Stimulated activated CD8-positive, alpha-beta memory T cell treated with anti-CD3 and anti-CD28 coated beads, Interleukin-7, amount 100 ng/mL, for 48 hours (primary cell): ENCODE measurements around the gene CPSF4L.
"Not testable (repeated sequence)": the region's sequence is repeated elsewhere in the genome, so short reads cannot be mapped to it uniquely, and the experiment has no call there.

Source experiments
- DNase-seq, 2 donors: peaks; one replicate each; pipeline ENCODE4 v3.0.0-alpha.2; 2020; ENCODE audit warnings: low read depth in 1 of 2; ENCODE audit errors: extremely low read depth in 1 of 2

Gene CPSF4L

GRCh38 chr17:73261617-73261951 lies at the start of gene CPSF4L:
Gene CPSF4L, minus strand, starts transcription at chr17:73261880. Its CDS starts 62 bp downstream, at chr17:73261818.
- DNase-seq = no peak

DNA sequence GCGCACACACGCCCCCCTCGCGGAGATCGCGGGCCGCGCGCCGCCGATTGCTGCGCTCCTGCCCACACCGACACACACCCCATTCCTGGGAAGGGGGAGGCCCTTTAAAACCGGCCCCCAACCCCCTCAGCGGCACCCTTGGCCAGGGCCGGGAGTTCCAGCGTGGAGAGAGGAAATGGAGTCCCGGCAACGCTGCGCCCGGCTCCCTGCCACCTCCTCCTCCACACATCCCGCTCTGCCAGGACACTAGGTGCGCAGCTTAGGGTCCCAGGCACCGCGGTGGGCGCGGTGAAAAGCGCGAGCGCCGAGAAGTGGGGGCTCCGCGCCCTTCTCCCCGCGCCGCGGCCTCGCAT lies 49.7 kb upstream of the CPSF4L start:
- no peak for DNase-seq

- no peak for DNase-seq
Measured at GRCh38 chr17:73309727-73310596, 48.3 kb upstream of the CPSF4L start.

DNA sequence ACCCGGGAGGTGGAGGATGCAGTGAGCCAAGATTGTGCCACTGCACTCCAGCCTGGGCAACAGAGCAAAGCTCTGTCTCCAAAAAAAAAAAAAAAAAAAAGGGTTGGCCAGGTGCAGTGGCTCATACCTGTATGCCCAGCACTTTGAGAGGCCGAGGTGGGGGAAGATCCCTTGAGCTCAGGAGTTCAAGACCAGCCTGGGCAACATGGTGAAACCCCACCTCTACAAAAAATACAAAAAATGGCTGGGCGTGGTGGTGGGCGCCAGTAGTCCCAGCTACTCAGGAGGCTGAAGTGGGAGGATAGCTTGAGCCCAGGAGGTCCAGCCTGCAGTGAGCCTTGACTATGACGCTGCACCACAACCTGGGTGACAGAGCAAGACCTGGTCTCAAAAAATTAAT lies 47.3 kb upstream of the CPSF4L start:
- DNase-seq = not testable (repeated sequence)

- no peak for DNase-seq
Measured at GRCh38 chr17:73308017-73308823, 46.5 kb upstream of the CPSF4L start.

- no peak for DNase-seq
Measured at GRCh38 chr17:73307130-73307529, 45.5 kb upstream of the CPSF4L start.

DNA sequence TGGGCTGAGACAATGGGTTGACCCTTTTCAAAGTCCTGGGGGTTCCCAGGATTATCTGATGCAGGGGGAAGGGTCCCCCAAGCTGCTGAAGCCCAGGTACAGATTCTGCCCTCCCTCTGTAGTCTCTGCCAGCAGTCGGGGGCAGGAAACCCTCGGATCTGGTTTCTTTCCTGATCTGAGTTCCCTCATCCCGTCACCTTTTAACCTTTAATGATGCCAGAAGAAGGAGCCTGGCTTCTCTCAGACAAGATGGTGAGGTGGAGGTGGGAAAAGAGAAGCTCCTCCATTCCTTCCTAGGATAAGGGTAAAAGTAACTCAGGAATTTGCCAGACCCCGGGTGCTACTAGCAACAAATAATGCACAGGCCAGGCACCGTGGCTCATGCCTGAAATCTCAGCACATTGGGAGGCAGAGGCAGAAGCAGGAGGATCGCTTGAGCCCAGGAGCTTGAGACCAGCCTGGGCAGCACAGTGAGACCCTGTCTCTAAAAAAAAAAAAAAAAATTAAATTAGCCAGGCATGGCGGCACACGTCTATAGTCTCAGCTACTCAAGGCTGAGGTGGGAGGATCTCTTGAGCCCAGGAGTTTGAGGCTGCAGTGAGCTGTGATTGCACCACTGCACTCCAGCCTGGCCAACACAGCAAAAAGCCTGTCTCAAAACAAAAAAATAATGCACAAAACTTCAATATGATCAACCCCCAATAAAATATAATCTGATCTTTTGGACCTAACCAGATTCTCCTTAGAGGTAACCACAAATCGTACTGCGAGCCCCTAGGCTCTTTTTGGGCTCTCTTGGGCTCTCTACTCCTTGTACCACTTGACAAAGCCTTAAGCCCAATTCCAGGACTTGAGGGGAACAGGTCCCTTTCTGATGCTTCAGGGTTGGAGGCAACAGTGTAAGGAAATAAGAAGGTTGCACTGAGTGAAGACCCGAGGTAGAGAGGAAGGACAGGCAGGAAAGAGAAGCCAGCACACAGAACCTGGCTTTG lies 44.5 kb upstream of the CPSF4L start:
- DNase-seq = no peak

- no peak for DNase-seq
Measured at GRCh38 chr17:73304971-73305812, 43.5 kb upstream of the CPSF4L start.

DNA sequence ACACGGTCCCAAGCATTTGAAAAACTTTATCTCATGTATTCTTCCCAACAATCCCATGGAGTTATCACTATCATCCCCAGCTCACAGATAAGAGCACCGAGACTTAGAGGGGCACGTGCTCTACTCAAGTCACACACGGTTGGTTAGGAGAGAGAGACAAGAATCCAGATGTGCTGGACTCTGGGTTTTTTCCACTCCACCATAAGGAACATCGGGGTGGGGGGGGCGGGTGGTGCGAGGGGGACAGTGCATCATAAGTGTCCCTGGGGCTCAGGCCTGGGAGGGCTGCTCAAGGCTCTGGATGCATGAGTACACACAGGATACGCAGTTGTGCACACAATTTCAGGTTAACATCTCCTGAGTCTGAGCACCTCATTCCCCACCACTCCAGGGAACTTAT lies 42.8 kb upstream of the CPSF4L start:
- DNase-seq = no peak

DNA sequence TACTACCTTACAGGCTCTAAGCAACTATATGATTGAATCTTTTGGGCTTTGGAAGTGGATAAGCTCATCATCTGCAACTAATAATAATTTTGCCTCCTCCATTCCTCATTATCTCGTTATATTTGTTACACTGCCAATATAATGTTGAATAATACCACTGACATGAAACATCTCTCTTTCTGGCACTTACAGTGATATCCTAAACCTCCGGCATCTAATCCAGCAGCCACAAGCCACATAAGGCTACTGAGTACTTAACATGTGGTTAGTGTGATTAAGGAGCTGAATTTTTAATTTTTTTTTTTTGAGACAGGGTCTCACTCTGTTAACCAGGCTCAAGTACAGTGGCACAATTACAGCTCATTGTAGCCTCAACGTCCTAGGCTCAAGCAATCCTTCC lies 40.5 kb upstream of the CPSF4L start:
- DNase-seq = no peak

DNA sequence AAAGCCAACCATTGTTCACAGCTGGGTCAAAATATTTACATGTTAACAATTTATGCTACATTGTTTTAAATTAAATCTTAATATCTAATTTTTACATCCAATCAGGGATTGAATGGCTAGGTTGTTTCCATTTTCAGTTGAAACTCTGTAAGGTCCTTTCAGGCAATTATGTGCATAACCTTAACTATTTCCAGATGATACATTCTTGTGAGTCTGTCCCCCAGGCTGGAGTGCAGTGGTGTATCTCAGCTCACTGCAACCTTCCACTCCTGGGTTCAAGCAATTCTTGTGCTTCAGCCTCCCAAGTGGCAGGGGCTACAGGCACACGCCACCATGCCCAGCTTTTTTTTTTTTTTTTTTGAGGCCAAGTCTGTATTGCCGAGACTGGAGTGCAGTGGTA lies 39.7 kb upstream of the CPSF4L start:
- no peak for DNase-seq

DNA sequence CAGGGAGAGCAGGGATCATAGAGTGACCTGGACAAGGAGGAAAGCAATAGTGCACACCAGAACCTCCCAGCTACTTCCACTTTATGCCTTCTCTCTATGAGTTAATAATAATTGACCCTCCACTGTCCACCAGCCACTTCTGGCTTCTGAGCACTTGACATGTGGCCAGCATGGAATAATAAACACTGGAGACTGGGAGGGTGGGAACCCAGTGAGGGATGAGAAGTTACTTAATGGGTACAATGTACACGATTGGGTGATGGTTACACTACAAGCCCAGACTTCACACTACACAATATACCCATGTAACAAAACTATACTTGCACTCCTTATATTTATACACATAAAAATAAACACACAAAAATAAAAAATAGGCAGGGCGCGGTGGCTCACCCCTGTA lies 38.7 kb upstream of the CPSF4L start:
- DNase-seq = no peak

DNA sequence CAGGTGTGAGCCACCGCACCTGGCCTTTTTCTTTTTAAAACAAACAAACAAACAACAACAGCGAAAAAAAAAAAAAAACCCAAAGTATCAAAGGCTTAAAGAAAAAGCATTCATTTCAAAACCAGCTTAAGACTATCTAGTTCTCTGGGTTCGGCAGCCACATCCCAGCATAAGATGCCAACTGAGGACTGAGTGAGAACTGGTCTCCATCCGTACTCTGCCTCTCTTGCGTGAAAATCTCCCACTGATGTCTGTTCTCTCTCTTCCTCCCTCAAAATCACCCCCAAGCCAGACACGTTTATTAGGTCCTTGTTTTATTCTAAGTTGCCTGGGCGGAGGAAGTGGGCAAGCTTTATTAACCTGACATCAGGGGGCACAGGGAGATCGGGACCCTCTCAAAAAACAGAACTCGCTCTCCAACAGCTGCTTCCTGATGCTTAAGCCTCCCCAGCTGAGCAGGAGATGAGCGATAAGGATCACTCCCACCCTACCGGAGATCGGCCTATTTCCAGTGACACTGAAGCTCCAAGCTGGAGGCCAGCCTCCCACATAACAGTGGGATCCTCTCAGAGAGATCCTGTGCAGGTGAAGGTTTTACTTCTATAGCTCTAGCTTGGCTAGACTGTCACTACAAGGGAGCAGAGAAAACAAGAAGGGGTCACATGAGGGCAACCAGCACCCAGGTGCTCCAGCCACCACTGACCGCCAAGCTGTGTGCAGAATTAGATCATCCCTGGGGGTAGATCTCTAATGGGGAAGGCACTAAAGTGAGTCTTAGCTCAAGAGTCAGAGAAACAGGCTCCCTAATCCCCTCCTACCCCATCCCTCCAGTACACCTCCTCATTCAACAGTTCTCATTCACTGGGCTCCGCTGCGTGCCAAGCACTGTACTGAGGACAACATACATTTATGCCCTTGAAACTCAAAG lies 36.5 kb upstream of the CPSF4L start:
- DNase-seq = no peak

- DNase-seq = no peak
Measured at GRCh38 chr17:73293480-73293911, 31.8 kb upstream of the CPSF4L start.

- no peak for DNase-seq
Measured at GRCh38 chr17:73293031-73293430, 31.4 kb upstream of the CPSF4L start.

DNA sequence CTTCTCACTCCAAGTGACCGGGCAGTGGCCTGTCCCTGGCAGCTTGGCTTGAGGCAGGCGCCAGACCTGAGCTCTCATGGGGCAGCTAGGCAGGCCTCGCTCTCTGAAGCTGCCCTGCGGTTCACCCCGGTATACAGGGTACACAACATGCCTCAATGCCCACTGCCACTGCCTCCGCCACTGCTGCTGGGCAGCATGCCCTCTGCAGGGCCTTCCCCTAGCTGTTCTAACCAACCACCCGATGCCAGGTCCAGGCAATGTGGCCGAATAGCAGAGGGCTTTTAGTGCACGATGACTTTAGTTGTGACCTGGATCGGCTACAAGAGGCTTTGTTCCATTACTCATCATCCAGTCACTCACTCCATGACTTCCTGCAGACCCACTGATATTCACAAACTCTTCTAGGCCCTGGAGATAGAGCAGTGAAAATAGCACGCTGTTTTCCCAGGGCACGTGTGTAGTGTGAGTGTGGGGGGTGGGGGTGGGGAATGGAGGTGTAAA lies 30.4 kb upstream of the CPSF4L start:
- DNase-seq = no peak

- DNase-seq = no peak
Measured at GRCh38 chr17:73291260-73291801, 29.7 kb upstream of the CPSF4L start.

DNA sequence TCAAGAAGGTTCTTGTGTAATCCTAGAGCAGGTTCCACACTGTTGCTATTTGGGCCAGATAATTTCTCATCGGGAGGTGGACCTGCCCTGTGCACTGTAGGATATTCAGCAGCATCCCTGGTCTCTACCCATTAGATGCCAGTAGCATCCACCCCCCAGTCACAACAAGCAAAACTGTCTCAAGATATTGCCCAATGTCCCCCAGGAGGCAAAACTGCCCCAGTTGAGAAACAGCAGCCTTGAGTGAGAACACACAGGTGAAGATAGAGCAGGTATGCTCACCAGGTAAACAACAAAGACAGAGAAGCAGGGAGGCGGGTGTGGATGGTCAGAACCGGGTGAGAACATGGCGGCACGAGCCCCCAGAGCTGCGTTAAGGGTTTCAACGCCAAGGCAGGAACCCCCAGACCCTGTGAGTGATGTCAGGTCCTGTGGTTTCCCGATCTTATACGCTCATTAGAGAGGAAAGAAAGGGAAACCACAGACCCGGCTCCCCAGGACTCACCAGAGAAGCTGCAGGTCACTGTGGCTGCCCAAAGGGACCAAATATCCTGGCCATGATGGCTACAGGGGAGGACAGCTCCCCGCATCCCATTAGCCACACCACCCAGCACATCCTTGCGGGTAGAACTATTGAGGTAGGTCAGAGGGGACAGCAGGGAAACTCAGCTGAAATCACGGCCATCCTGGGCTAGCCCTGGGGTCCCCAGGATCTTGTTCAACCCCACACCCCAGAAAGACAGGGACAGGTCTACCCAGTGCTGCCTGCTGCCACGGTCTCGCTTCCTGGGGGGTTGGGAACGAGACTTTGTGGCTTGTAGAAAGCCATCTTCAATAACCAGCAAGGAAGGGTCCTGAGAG lies 28.9 kb upstream of the CPSF4L start:
- DNase-seq = no peak
